ENCODE data around the gene AGR2. TPM values are rescaled to one million over a fixed set of nuclear protein-coding genes. Genes with fewer than 3 reads are reported as not detected.

Gene AGR2
- polyA plus RNA-seq, 3 donors, result not detected

DNA sequence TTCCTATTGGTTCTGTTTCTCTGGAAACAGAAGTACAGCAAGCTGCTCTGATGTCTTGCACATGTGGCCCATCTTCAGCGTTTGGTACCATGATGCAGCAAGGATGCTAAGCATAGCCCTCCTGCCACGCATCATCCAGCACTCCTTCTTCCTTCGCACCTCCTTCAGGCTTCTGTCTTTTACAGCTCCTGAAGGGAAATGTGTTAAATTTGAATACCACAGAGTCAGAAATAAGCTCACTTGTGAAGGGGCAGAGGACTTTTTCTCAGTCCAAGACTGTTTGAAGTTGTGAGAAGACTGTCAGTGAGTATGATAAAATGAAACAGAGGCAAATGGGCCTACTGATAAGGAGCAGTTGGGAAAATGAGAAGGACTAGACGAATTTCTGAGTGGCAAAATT, 30.5 kb downstream of the AGR2 start:
- DNase-seq, result no peak
- no peak overlapping the region for H3K27ac Mint-ChIP-seq
- 100% methylated on average over 1 of the region's 4 CpGs for WGBS (ENCODE audit: insufficient coverage)
- no peaks in the 10 kb centered on the region for H3K27me3 Mint-ChIP-seq (ENCODE audit: low read depth in 3 of 3)
- Histone ChIP-seq H3K4me3 (replicated peaks in 1 of 3; ENCODE audit: low read depth in 2 of 3, low read length in 3 of 3) (no peak overlapping the region), H3K4me1 (ENCODE audit: control insufficient read depth in 1 of 2, insufficient read depth in 2 of 2, low read length in 2 of 2) (peaks cover 0 to 7% of the 10 kb centered on the region in 2 donors), H3K79me2 (ENCODE audit: insufficient read depth, low read length) (no peaks in the 10 kb centered on the region), H2AFZ (ENCODE audit: insufficient read depth, low read depth, low read length, poor library complexity, severe bottlenecking) (no peak overlapping the region), H3K36me3 (replicated peaks in 1 of 2; ENCODE audit: control insufficient read depth in 1 of 2, insufficient read depth in 2 of 2, low read length in 2 of 2) (no peaks in the 10 kb centered on the region), H3K4me2 (replicated peaks; ENCODE audit: extremely low read depth, low read length, poor library complexity, severe bottlenecking) (no peak overlapping the region), H3K9ac (ENCODE audit: insufficient read depth, low read length, poor library complexity, severe bottlenecking) (no peak overlapping the region), H3K27ac (ENCODE audit: low read depth in 1 of 2, low read length in 2 of 2) (no peak overlapping the region), H4K20me1 (ENCODE audit: insufficient read depth, low read length) (no peaks in the 10 kb centered on the region), H3K27me3 (ENCODE audit: control insufficient read depth in 2 of 2, insufficient read depth in 2 of 2, low read length in 2 of 2) (no peaks in the 10 kb centered on the region), H3K9me3 (replicated peaks in 1 of 2; ENCODE audit: control insufficient read depth in 1 of 2, insufficient read depth in 1 of 2, low read length in 2 of 2) (no peaks in the 10 kb centered on the region)
- intact Hi-C loops (cut with micrococcal nuclease), result no loop called here
- no peaks in the 10 kb centered on the region for H3K9me3 Mint-ChIP-seq
- H3K4me1 Mint-ChIP-seq, result peaks cover 12% of the 10 kb centered on the region
- no peaks in the 10 kb centered on the region for H3K36me3 Mint-ChIP-seq
- TF ChIP-seq, protein P1, sequence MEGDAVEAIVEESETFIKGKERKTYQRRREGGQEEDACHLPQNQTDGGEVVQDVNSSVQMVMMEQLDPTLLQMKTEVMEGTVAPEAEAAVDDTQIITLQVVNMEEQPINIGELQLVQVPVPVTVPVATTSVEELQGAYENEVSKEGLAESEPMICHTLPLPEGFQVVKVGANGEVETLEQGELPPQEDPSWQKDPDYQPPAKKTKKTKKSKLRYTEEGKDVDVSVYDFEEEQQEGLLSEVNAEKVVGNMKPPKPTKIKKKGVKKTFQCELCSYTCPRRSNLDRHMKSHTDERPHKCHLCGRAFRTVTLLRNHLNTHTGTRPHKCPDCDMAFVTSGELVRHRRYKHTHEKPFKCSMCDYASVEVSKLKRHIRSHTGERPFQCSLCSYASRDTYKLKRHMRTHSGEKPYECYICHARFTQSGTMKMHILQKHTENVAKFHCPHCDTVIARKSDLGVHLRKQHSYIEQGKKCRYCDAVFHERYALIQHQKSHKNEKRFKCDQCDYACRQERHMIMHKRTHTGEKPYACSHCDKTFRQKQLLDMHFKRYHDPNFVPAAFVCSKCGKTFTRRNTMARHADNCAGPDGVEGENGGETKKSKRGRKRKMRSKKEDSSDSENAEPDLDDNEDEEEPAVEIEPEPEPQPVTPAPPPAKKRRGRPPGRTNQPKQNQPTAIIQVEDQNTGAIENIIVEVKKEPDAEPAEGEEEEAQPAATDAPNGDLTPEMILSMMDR (IDR thresholded peaks at IDR 0.05), result no peak
- no peak overlapping the region for H3K4me3 Mint-ChIP-seq

DNA sequence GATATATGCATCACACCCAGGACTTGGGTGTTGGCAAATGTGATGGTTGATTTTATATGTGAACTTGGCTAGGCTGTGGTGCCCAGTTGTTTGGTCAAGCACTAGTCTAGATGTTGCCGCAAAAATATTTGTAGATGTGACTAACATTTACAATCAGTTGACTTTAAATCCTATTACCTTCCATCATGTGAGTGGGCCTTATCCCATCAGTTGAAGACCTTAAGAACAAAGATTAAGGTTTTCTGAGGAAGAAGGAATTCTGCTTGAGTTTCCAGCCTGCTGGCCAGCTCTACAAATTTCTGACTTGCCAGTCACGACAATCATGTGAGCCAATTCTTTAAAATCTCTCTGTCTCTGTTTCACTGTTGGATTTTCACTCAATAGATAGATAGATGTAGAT, 30.9 kb downstream of the AGR2 start:
- peaks cover 0 to 7% of the 10 kb centered on the region in 2 donors for H3K4me1 ChIP-seq (ENCODE audit: control insufficient read depth in 1 of 2, insufficient read depth in 2 of 2, low read length in 2 of 2)

More for the DNA sequence above, 30.9 kb downstream of the AGR2 start:
- no peak overlapping the region for H3K27ac ChIP-seq (ENCODE audit: low read depth in 1 of 2, low read length in 2 of 2)
- H3K9me3 ChIP-seq (replicated peaks in 1 of 2; ENCODE audit: control insufficient read depth in 1 of 2, insufficient read depth in 1 of 2, low read length in 2 of 2), result no peaks in the 10 kb centered on the region
- no peak for DNase-seq
- no peak overlapping the region for H2AFZ ChIP-seq (ENCODE audit: insufficient read depth, low read depth, low read length, poor library complexity, severe bottlenecking)
- no peak overlapping the region for H3K9ac ChIP-seq (ENCODE audit: insufficient read depth, low read length, poor library complexity, severe bottlenecking)
- no peak overlapping the region for H3K4me2 ChIP-seq (replicated peaks; ENCODE audit: extremely low read depth, low read length, poor library complexity, severe bottlenecking)
- Mint-ChIP-seq H3K4me1 (peaks cover 10% of the 10 kb centered on the region), H3K27me3 (ENCODE audit: low read depth in 3 of 3) (no peaks in the 10 kb centered on the region), H3K36me3 (no peaks in the 10 kb centered on the region), H3K27ac (no peak overlapping the region), H3K4me3 (no peak overlapping the region), H3K9me3 (peaks cover 0 to under 1% (median 0%) of the 10 kb centered on the region in 7 donors)
- intact Hi-C loops (cut with micrococcal nuclease), result no loop called here
- H3K27me3 ChIP-seq (ENCODE audit: control insufficient read depth in 2 of 2, insufficient read depth in 2 of 2, low read length in 2 of 2), result no peaks in the 10 kb centered on the region
- H3K79me2 ChIP-seq (ENCODE audit: insufficient read depth, low read length), result no peaks in the 10 kb centered on the region
- WGBS (ENCODE audit: insufficient coverage), result no CpG with 5 or more reads among the region's 2 CpGs
- no peaks in the 10 kb centered on the region for H3K36me3 ChIP-seq (replicated peaks in 1 of 2; ENCODE audit: control insufficient read depth in 1 of 2, insufficient read depth in 2 of 2, low read length in 2 of 2)
- no peak overlapping the region for H3K4me3 ChIP-seq (replicated peaks in 1 of 3; ENCODE audit: low read depth in 2 of 3, low read length in 3 of 3)
- no peaks in the 10 kb centered on the region for H4K20me1 ChIP-seq (ENCODE audit: insufficient read depth, low read length)
- TF ChIP-seq, protein P1 (IDR thresholded peaks at IDR 0.05), result no peak
